HL-60/S4 treated with phorbol 12-myristate 13-acetate at 8.2 ng/mL for 4 days and 3 days (cell line): Measurements from ENCODE around the gene GNAT2.

Experiments
- in situ Hi-C: fragments of 300-500 bp; cut with MboI; formaldehyde crosslinking; loops from 2 replicates; pipeline ENCODE4 v1.15.0; 2022; ENCODE audit warnings: low sequenced_read_pairs

GNAT2 gene

GRCh38 chr1:109570414-109570813 is 49.0 kb downstream of the GNAT2 start:
- in situ Hi-C loops, result no loop called here

DNA sequence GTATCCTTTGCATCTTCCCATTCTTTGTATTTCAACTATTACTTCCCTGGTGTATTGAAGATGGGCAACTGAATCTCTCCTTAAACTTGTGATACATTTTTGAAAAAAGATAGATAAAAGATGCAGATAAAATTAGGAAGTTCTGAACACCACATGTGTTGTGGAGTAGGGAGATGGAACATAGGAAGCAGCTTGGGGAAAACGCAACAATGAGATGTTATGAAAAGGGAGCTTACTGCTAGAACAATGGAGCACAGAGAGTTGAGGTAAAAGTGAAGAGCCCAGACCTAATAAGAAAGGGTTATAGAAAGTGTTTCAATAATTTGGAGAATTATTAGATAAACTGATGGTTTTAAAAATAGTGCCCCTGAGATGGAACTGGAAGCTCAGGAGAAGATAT is 50.1 kb downstream of the GNAT2 start:
- in situ Hi-C loops, result no loop called here

- in situ Hi-C loops, result no loop called here
These were observed 51.3 kb downstream of the GNAT2 start for GRCh38 chr1:109567877-109568672.

DNA sequence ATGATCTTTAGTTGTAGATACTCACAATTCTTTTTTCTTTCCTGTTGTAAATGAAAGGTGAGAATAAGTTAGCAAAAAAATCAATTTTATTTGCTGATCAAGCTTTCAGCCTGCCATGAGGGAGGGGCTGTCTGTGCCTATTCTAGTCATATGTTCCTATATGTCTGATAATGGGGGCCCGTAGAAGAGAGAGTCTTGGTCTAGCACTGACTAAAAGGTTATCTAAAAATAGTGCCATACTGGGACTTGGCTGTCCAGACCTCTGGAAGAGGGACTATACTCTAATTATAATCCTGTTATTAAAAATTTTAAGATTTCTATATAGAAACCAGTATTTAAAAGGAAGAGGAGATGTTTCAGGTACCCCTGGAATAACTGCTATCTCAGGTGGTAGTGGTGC is 52.4 kb downstream of the GNAT2 start:
- in situ Hi-C loops, result no loop called here

DNA sequence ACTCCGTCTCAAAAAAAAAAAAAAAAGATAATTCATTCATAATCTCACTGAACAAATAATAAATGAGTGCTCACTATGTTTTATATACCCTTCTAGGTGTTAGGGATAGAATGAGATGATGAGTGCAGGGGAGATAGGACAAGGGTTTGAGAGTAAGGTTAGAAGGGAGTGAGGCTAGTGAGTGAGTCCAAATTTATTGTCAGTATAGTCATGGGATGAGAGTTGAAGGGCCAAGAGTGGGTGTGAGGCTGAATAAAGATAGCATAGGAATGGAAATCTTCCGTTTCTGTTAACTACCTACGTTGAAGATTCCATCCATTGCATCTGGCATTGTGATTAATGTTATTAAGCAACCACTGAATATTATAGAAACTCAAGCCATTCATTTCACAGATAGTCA is 54.2 kb downstream of the GNAT2 start:
- in situ Hi-C loops, result no loop called here

DNA sequence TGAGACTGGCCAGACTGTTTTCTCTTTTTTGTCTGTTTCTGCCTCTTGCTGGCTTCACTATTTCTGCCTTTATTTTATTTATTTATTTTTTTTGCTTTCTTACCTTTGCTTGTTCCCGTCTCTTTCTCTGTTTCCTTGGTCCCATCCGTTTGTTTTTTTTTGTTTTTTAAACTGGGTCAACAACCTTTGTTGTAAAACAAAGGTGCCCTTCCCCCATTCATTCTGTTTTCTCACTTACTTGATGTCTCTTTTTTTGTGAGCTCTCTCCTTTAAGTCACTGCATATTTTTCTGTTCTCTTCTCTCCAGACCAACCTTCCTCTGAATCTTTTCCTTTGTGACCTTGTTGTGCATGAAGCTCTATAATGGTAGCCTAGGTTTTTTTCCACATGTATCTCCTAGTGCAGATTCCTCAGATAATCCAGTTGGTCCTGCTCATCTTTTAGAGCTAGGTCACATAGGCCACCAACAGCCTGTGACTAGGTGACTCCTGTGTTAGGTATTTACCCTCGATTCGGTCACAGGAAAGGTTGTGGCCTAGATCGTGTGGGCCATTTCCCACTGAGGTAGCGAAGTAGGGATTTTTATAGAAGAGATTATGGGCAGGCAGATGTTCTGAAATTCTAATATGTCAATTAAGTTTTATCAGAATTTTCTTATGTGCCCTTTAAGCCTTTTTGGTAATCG is 55.1 kb downstream of the GNAT2 start:
- in situ Hi-C loops, result no loop called here

DNA sequence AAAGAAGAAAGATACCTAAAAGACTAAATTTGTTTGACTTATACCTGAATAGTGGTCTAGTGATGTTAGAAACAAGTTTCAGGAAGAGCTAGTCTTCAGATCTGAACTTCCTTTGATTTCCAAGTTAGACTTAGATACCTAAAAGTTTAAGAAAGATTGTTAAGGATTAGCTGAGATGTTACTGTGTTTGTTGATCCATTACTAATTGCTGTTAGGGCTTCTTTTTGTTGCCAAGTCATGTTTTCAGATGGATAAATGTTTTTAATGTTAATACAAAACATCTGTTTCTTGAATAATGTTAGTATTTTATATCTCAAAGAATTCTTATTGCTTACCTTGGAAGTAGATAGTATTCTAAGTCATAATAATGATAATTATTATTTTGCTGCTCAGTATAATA is 59.4 kb downstream of the GNAT2 start:
- in situ Hi-C loops, result no loop called here

DNA sequence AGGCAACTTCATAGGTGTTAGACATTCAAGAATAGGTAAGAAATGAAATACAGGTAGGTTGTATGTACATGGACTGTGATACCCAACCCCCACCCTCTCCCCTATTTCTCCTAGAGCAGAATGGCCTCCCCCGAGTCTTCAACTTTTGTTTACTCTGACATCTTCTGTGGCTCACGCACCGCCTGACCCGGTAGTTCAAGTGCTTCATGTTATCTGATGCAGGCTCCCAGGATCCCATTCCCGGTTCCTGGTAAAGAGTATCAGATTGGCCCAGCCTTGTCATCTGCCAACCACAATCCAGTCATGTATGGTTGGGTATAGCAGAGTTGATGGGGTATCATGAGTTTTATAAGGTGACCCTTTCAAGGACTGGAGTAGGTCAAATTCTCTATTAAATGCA is 61.9 kb downstream of the GNAT2 start:
- in situ Hi-C loops, result no loop called here

GRCh38 chr1:109556563-109556962 is 62.9 kb downstream of the GNAT2 start:
- in situ Hi-C loops, result no loop called here
